ENCODE data around the gene DPP7. TPM values are rescaled to one million over a fixed set of nuclear protein-coding genes. Genes with fewer than 3 reads are reported as not detected.

The DPP7 gene
- total RNA-seq, 1 experiment from 2014 or later, result 139 TPM

DNA sequence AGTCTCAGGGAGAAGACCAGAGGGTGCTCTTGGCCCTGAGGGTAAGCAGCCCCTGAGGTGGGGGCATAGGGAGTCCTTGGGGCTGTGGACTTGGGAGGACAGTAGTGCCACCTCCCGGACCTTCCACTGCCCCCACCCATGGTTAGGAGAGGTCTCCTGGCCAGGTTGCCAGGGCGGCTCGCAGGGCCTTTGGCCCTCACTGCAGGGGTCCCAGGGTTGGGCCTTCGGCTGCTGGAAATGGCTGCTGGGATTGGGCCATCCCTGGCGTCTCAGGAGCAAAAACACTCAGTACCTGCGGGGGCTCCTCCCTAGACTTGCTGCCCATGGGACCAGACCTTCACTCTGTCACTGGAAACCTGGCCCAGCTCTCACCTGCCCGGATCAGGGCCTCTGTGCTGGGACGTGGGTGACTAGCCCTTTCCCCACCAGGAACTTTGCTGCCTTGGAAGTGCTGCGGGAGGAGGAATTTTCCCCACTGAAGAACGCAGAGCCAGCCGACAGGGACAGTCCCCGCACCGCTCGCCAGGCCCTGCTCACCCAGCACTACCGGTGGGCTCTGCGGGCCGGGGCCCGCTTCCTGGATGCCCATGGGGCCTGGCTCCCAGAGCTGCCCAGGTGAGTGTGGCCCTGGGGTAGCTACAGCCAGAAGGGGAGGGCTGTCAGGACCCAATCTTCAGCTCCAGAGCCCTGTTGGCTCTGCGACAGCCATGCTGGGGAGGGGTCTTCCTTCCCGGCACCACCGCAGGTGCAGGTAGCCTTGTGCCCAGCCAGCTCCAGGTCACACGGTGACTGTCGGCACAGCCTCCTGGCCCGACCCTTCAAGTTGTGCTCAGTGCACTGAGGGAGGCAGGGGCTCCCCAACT is 34.0 kb downstream of the DPP7 start:
- CTCF ChIA-PET, result interaction anchor here (0.6 to 3.8 kb wide), 5 partner anchors 9 to 181 kb away, joined by 3 to 23 read pairs (median 3); partner anchors contain the start of gene SAPCD2
- Mint-ChIP-seq H3K27me3 (ENCODE audit: insufficient read depth, unreplicated experiment) (no peaks in the 10 kb centered on the region), H3K27ac (ENCODE audit: low read depth, unreplicated experiment) (no peak overlapping the region), H3K36me3 (ENCODE audit: insufficient read depth, unreplicated experiment) (no peaks in the 10 kb centered on the region), H3K4me3 (ENCODE audit: unreplicated experiment) (no peak overlapping the region), H3K9me3 (ENCODE audit: unreplicated experiment) (no peaks in the 10 kb centered on the region), H3K4me1 (ENCODE audit: insufficient read depth, unreplicated experiment) (peaks cover 19% of the 10 kb centered on the region)
- TF ChIP-seq, protein P1, sequence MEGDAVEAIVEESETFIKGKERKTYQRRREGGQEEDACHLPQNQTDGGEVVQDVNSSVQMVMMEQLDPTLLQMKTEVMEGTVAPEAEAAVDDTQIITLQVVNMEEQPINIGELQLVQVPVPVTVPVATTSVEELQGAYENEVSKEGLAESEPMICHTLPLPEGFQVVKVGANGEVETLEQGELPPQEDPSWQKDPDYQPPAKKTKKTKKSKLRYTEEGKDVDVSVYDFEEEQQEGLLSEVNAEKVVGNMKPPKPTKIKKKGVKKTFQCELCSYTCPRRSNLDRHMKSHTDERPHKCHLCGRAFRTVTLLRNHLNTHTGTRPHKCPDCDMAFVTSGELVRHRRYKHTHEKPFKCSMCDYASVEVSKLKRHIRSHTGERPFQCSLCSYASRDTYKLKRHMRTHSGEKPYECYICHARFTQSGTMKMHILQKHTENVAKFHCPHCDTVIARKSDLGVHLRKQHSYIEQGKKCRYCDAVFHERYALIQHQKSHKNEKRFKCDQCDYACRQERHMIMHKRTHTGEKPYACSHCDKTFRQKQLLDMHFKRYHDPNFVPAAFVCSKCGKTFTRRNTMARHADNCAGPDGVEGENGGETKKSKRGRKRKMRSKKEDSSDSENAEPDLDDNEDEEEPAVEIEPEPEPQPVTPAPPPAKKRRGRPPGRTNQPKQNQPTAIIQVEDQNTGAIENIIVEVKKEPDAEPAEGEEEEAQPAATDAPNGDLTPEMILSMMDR (IDR thresholded peaks at IDR 0.05; ENCODE audit: unreplicated experiment), result no peak
- no peak for DNase-seq (ENCODE audit: unreplicated experiment)
- intact Hi-C loops (cut with micrococcal nuclease), result no loop called here
- no TSS peak for BruUV-seq (replicated peaks)
- POLR2A ChIA-PET, result no interaction called here

DNA sequence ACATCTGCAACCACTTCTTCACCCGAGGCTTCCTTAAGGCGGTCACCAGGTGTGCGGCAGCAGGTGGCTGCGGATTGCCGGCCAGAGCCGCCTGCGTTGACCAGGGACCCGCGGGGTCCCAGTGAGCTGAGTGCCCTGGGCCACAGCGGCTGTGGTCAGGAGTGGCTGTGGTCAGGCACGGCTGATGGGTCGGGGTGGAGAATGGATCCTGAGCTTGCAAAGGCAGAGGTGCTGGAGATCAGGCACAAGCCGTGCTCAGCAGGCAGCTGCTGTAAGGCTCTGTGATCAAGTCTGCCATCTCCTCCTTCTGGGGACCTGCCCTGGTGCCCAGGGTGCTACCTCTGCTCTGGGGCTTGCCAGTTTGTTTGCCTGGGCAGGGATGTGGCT is 35.1 kb downstream of the DPP7 start:
- Mint-ChIP-seq H3K4me1 (ENCODE audit: insufficient read depth, unreplicated experiment) (peaks cover 15% of the 10 kb centered on the region), H3K27me3 (ENCODE audit: insufficient read depth, unreplicated experiment) (no peaks in the 10 kb centered on the region), H3K9me3 (ENCODE audit: unreplicated experiment) (no peaks in the 10 kb centered on the region), H3K4me3 (ENCODE audit: unreplicated experiment) (no peak overlapping the region), H3K36me3 (ENCODE audit: insufficient read depth, unreplicated experiment) (no peaks in the 10 kb centered on the region), H3K27ac (ENCODE audit: low read depth, unreplicated experiment) (no peak overlapping the region)
- ChIA-PET POLR2A (no interaction called here), CTCF (no interaction called here)
- intact Hi-C loops (cut with micrococcal nuclease), result no loop called here
- BruUV-seq (replicated peaks), result no TSS peak
- TF ChIP-seq, protein P1 (IDR thresholded peaks at IDR 0.05; ENCODE audit: unreplicated experiment), result no peak
- DNase-seq (ENCODE audit: unreplicated experiment), result no peak

DNA sequence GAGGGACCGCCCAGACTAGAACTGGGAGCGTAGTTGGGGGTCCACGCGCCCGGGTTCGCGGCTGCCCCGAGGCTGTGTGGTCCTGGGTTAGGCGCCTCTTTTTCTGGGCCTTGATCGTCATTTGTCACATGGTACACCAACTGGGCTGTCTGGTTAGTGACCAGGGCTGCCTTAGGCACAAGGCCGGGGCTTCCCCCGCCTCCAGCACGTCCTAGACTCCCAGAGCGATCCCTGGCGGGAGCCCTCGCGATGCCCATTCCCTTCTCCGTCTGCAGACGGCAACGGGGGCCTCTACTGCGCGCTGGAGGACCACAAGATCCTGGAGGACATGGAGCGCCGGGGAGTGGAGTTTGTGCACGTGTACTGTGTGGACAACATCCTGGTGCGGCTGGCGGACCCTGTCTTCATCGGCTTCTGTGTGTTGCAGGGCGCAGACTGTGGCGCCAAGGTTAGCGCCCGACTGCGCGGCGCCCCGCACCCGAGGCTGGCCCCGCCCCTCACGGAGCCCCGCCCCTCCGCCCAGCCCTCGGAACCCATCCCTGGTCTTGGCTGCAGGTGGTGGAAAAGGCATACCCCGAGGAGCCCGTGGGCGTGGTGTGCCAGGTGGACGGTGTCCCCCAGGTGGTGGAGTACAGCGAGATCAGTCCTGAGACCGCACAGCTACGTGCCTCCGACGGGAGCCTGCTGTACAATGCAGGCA is 35.7 kb downstream of the DPP7 start:
- intact Hi-C loops (cut with micrococcal nuclease), result no loop called here
- POLR2A ChIA-PET, result interaction anchor here (2.4 kb wide), 1 partner anchor 8 kb away, joined by 8 read pairs; the partner anchor contains the start of gene MAN1B1
- no peak overlapping the region for H3K27ac Mint-ChIP-seq (ENCODE audit: low read depth, unreplicated experiment)
- no TSS peak for BruUV-seq (replicated peaks)
- H3K4me1 Mint-ChIP-seq (ENCODE audit: insufficient read depth, unreplicated experiment), result peaks cover 12% of the 10 kb centered on the region
- no peak overlapping the region for H3K4me3 Mint-ChIP-seq (ENCODE audit: unreplicated experiment)
- no peaks in the 10 kb centered on the region for H3K9me3 Mint-ChIP-seq (ENCODE audit: unreplicated experiment)
- no peaks in the 10 kb centered on the region for H3K36me3 Mint-ChIP-seq (ENCODE audit: insufficient read depth, unreplicated experiment)
- no peak for DNase-seq (ENCODE audit: unreplicated experiment)
- H3K27me3 Mint-ChIP-seq (ENCODE audit: insufficient read depth, unreplicated experiment), result no peaks in the 10 kb centered on the region
- CTCF ChIA-PET, result no interaction called here
- TF ChIP-seq, protein P1 (IDR thresholded peaks at IDR 0.05; ENCODE audit: unreplicated experiment), result no peak

Data from MCF 10A (cell line).